ENCODE measurements around the gene ADGB. TPM values are rescaled to one million over a fixed set of nuclear protein-coding genes. Genes with fewer than 3 reads are reported as not detected.

The ADGB gene
- total RNA-seq, 1 experiment from 2014 or later = not detected

Small RNA genes within 50 kb of the gene (small RNA-seq; reads per million reads assigned to genes)
- gene RNU6-906P = 0 reads per million in 2 experiments

Other genes starting within 250 kb of the ADGB start
- 218 and 220 TPM in 2 replicates for gene RAB32, start 55.1 kb upstream of the ADGB start, total RNA-seq (2014; rRNA removed; shearing (Covaris generic))

All from SK-MEL-5 (cell line).